ENCODE results near the gene KLHDC7A. TPM values are rescaled to one million over a fixed set of nuclear protein-coding genes. Genes with fewer than 3 reads are reported as not detected.

KLHDC7A gene
- total RNA-seq, 1 experiment from 2014 or later = not detected

DNA sequence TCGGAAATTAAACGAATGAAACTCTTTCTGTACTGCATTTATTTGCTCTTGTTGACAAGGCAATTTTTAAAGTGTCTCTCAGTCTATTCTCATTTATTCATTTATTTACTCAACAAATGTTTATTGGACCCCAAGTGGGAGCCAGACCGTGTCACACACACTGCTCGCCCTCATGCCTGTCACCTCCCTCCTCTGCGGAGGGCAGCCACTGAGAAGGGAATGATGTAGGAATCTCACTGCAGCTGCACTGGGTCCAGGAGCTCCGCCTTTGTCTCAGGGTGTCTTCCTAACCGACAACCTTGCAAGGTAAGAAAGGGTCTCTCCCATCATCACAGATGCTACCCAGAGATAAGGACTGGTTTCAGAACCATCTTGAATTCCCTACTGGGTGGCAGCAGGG lies 14.1 kb upstream of the KLHDC7A start:
- no peak overlapping the region for H3K27ac ChIP-seq (ENCODE audit: low read depth, low read length, poor library complexity, severe bottlenecking)
- no TSS peak for BruUV-seq (replicated peaks)
- intact Hi-C loops (cut with micrococcal nuclease; ENCODE audit: unreplicated experiment) = no loop called here
- TF ChIP-seq, protein P1, sequence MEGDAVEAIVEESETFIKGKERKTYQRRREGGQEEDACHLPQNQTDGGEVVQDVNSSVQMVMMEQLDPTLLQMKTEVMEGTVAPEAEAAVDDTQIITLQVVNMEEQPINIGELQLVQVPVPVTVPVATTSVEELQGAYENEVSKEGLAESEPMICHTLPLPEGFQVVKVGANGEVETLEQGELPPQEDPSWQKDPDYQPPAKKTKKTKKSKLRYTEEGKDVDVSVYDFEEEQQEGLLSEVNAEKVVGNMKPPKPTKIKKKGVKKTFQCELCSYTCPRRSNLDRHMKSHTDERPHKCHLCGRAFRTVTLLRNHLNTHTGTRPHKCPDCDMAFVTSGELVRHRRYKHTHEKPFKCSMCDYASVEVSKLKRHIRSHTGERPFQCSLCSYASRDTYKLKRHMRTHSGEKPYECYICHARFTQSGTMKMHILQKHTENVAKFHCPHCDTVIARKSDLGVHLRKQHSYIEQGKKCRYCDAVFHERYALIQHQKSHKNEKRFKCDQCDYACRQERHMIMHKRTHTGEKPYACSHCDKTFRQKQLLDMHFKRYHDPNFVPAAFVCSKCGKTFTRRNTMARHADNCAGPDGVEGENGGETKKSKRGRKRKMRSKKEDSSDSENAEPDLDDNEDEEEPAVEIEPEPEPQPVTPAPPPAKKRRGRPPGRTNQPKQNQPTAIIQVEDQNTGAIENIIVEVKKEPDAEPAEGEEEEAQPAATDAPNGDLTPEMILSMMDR (conservative IDR thresholded peaks at IDR 0.05; ENCODE audit: low read depth, low read length) = no peak
- no peak for TF ChIP-seq EZH2 (IDR thresholded peaks at IDR 0.05; ENCODE audit: borderline replicate concordance, low read depth, low read length, poor library complexity, severe bottlenecking)
- no peak overlapping the region for H3K4me3 ChIP-seq (ENCODE audit: low read depth, low read length, poor library complexity, severe bottlenecking)
- no peaks in the 10 kb centered on the region for H3K36me3 ChIP-seq (ENCODE audit: insufficient read depth, low read length, poor library complexity, severe bottlenecking)
- H3K27me3 ChIP-seq (replicated peaks; ENCODE audit: insufficient read depth, low read depth, low read length, poor library complexity) = no peaks in the 10 kb centered on the region
- H3K4me1 ChIP-seq (ENCODE audit: insufficient read depth, low read length, poor library complexity, severe bottlenecking) = no peaks in the 10 kb centered on the region
- no peaks in the 10 kb centered on the region for H3K9me3 ChIP-seq (ENCODE audit: low read depth, low read length, poor library complexity, severe bottlenecking)
- ChIA-PET POLR2A (ENCODE audit: low non-redundant PET) (no interaction called here), CTCF (no interaction called here)
- no peak for DNase-seq (ENCODE audit: low spot score)

DNA sequence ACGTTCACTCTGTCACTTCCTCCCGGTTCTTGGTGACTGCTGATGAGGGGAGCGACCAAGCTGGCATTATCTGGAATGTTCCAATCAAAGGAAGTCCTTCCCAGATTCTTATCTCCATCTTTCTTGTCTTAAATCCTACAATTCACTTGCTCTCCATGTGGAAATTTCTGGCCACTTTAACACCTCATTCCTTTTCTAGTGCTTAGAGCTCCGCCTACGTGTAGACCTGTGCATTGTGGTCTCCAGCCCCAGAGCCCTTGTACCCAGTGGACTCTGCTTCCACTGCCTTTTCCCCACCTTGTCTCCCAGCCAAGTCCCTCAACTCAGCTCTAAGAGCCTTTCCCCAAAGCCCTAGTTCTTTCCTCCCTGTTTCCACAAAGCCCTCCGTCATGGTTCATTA lies 12.2 kb upstream of the KLHDC7A start:
- ChIA-PET POLR2A (ENCODE audit: low non-redundant PET) (no interaction called here), CTCF (no interaction called here)
- BruUV-seq (replicated peaks) = no TSS peak
- no peaks in the 10 kb centered on the region for H3K9me3 ChIP-seq (ENCODE audit: low read depth, low read length, poor library complexity, severe bottlenecking)
- intact Hi-C loops (cut with micrococcal nuclease; ENCODE audit: unreplicated experiment) = no loop called here
- no peaks in the 10 kb centered on the region for H3K36me3 ChIP-seq (ENCODE audit: insufficient read depth, low read length, poor library complexity, severe bottlenecking)
- H3K27me3 ChIP-seq (replicated peaks; ENCODE audit: insufficient read depth, low read depth, low read length, poor library complexity) = no peaks in the 10 kb centered on the region
- DNase-seq (ENCODE audit: low spot score) = no peak
- TF ChIP-seq, protein P1 (conservative IDR thresholded peaks at IDR 0.05; ENCODE audit: low read depth, low read length) = no peak
- no peaks in the 10 kb centered on the region for H3K4me1 ChIP-seq (ENCODE audit: insufficient read depth, low read length, poor library complexity, severe bottlenecking)
- H3K27ac ChIP-seq (ENCODE audit: low read depth, low read length, poor library complexity, severe bottlenecking) = no peak overlapping the region
- H3K4me3 ChIP-seq (ENCODE audit: low read depth, low read length, poor library complexity, severe bottlenecking) = no peak overlapping the region

DNA sequence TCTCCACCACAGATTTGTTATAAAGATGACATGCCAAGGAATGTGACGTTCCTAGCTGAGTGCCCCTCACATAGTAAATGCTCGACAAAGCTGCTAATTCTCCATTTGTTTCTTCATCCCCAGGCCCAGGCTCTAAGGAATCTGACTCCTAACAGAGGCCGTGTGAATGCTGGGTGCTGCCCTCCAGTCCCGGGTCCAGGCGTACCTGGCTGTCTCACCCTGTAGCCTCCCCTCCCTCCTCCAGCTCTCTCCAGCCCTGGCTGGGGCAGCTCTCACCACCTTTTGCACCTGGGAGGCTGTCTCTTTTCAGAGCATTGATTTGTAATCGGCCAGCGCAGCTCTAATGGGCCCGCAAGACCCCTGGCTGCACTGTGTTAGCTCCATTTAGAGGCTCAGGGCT lies 11.2 kb upstream of the KLHDC7A start:
- ChIA-PET CTCF (no interaction called here), POLR2A (ENCODE audit: low non-redundant PET) (interaction anchor here (0.6 kb wide), 1 partner anchor 36 kb away, joined by 3 read pairs; no protein-coding TSS in a partner anchor)
- H3K4me3 ChIP-seq (ENCODE audit: low read depth, low read length, poor library complexity, severe bottlenecking) = no peak overlapping the region
- intact Hi-C loops (cut with micrococcal nuclease; ENCODE audit: unreplicated experiment) = no loop called here
- no TSS peak for BruUV-seq (replicated peaks)
- no peak for DNase-seq (ENCODE audit: low spot score)
- no peaks in the 10 kb centered on the region for H3K4me1 ChIP-seq (ENCODE audit: insufficient read depth, low read length, poor library complexity, severe bottlenecking)
- H3K27ac ChIP-seq (ENCODE audit: low read depth, low read length, poor library complexity, severe bottlenecking) = no peak overlapping the region
- H3K9me3 ChIP-seq (ENCODE audit: low read depth, low read length, poor library complexity, severe bottlenecking) = no peaks in the 10 kb centered on the region
- no peaks in the 10 kb centered on the region for H3K36me3 ChIP-seq (ENCODE audit: insufficient read depth, low read length, poor library complexity, severe bottlenecking)
- no peak for TF ChIP-seq EZH2 (IDR thresholded peaks at IDR 0.05; ENCODE audit: borderline replicate concordance, low read depth, low read length, poor library complexity, severe bottlenecking)
- TF ChIP-seq, protein P1 (conservative IDR thresholded peaks at IDR 0.05; ENCODE audit: low read depth, low read length) = no peak
- H3K27me3 ChIP-seq (replicated peaks; ENCODE audit: insufficient read depth, low read depth, low read length, poor library complexity) = no peaks in the 10 kb centered on the region

Measured in A673 (cell line).